GM23338 (cell line): ENCODE data around the gene RBL1. TPM values are rescaled to one million over a fixed set of nuclear protein-coding genes. Genes with fewer than 3 reads are reported as not detected.

Experiments
- ATAC-seq: fragments of 200-7000 bp; cut with Tn5 transposase; 3 replicates; pipeline ENCODE4 v1.9.1; 2020
- DNase-seq: peaks from one replicate; pipeline ENCODE4 v3.0.0-alpha.2; 2015; ENCODE audit warnings: low spot score
- H2AFZ ChIP-seq: fragments of 200-600 bp; sonication (generic); 2 replicates; pipeline ENCODE4 v1.8.0; 2016; ENCODE audit warnings: antibody characterized with exemption, mild to moderate bottlenecking, moderate library complexity
- H3F3A ChIP-seq: fragments of 200-600 bp; sonication (generic); replicated peaks from 2 replicates; pipeline ENCODE4 v1.8.0; 2017; ENCODE audit warnings: antibody characterized with exemption, mixed run types, low read depth
- H3K27ac ChIP-seq: fragments of 200-600 bp; sonication (generic); 2 replicates; pipeline ENCODE4 v1.6.1; 2016; ENCODE audit warnings: low read depth
- H3K27me3 ChIP-seq: fragments of 200-600 bp; sonication (generic); 2 replicates; pipeline ENCODE4 v1.8.0; 2016; ENCODE audit warnings: mild to moderate bottlenecking, mixed run types, moderate library complexity; ENCODE audit not compliant: insufficient read depth
- H3K36me3 ChIP-seq: fragments of 200-600 bp; sonication (generic); 2 replicates; pipeline ENCODE4 v1.8.0; 2016; ENCODE audit warnings: mild to moderate bottlenecking; ENCODE audit not compliant: insufficient read depth
- H3K4me1 ChIP-seq: fragments of 200-600 bp; sonication (generic); 2 replicates; pipeline ENCODE4 v1.8.0; 2016; ENCODE audit warnings: mild to moderate bottlenecking, moderate library complexity; ENCODE audit not compliant: insufficient read depth
- H3K4me2 ChIP-seq: fragments of 200-600 bp; sonication (generic); 2 replicates; pipeline ENCODE4 v1.7.1; 2017; ENCODE audit warnings: mixed run types
- H3K4me3 ChIP-seq: fragments of 200-600 bp; sonication (generic); 2 replicates; pipeline ENCODE4 v1.6.1; 2016; ENCODE audit warnings: mixed run types
- H3K79me2 ChIP-seq: fragments of 200-600 bp; sonication (generic); replicated peaks from 2 replicates; pipeline ENCODE4 v1.8.0; 2017; ENCODE audit warnings: mild to moderate bottlenecking; ENCODE audit not compliant: insufficient read depth
- H3K9me2 ChIP-seq: fragments of 200-600 bp; sonication (generic); 2 replicates; pipeline ENCODE4 v1.8.0; 2017; ENCODE audit not compliant: insufficient read depth
- H4K20me1 ChIP-seq: fragments of 200-600 bp; sonication (generic); replicated peaks from 2 replicates; pipeline ENCODE4 v1.8.0; 2017; ENCODE audit warnings: mild to moderate bottlenecking; ENCODE audit not compliant: insufficient read depth
- H3K27ac Mint-ChIP-seq: 2 replicates; pipeline ENCODE4 v1.8.0; 2020; ENCODE audit warnings: inconsistent platforms, mild to moderate bottlenecking, moderate library complexity, mixed read lengths
- H3K27me3 Mint-ChIP-seq: 3 replicates; pipeline ENCODE4 v1.8.0; 2022; ENCODE audit warnings: low read depth, mild to moderate bottlenecking, moderate library complexity, mixed read lengths, inconsistent platforms; ENCODE audit not compliant: insufficient read depth, poor library complexity
- H3K36me3 Mint-ChIP-seq: 3 replicates; pipeline ENCODE4 v1.8.0; 2021; ENCODE audit warnings: low read depth, mild to moderate bottlenecking, inconsistent platforms, moderate library complexity, mixed read lengths
- H3K4me1 Mint-ChIP-seq: 3 replicates; pipeline ENCODE4 v1.8.0; 2020; ENCODE audit warnings: mild to moderate bottlenecking, inconsistent platforms, mixed read lengths
- H3K4me3 Mint-ChIP-seq: 3 replicates; pipeline ENCODE4 v1.8.0; 2021; ENCODE audit warnings: moderate library complexity, mild to moderate bottlenecking, inconsistent platforms, mixed read lengths
- H3K9me3 Mint-ChIP-seq: 3 replicates; pipeline ENCODE4 v1.8.0; 2020; ENCODE audit warnings: moderate library complexity, mild to moderate bottlenecking, inconsistent platforms, mixed read lengths
- CREB1 ChIP-seq: fragments of 250-450 bp; sonication (Bioruptor Pico); IDR thresholded peaks from 2 replicates; pipeline ENCODE4 v1.5.0; 2020; ENCODE audit warnings: low read depth, mild to moderate bottlenecking, moderate library complexity
- CTCF ChIP-seq, 2 experiments: fragments of 200-600 bp in 1 of 2; sonication (generic) in 1 of 2; conservative IDR thresholded peaks; 2 replicates each; pipeline versions ENCODE4 v1.5.1 to v1.6.1; 2016 to 2017; ENCODE audit warnings: antibody characterized with exemption in 2 of 2, low read depth in 2 of 2, mild to moderate bottlenecking in 2 of 2, moderate library complexity in 1 of 2
- ETS1 ChIP-seq: IDR thresholded peaks from 2 replicates; pipeline ENCODE4 v1.6.1; 2016; ENCODE audit warnings: antibody characterized with exemption
- EZH2 ChIP-seq: fragments of 200-600 bp; sonication (generic); IDR thresholded peaks from one replicate; pipeline ENCODE4 v1.8.0; 2017; ENCODE audit warnings: antibody characterized with exemption, mild to moderate bottlenecking, low read depth; ENCODE audit not compliant: unreplicated experiment
- EZH2phosphoT487 ChIP-seq: fragments of 200-600 bp; sonication (generic); IDR thresholded peaks from one replicate; pipeline ENCODE4 v1.8.1; 2018; ENCODE audit warnings: antibody characterized with exemption; ENCODE audit not compliant: unreplicated experiment
- JUNB ChIP-seq: IDR thresholded peaks from one replicate; pipeline ENCODE4 v1.6.1; 2016; ENCODE audit warnings: antibody characterized with exemption; ENCODE audit not compliant: unreplicated experiment
- NANOG ChIP-seq: IDR thresholded peaks from 2 replicates; pipeline ENCODE4 v1.6.1; 2016; ENCODE audit warnings: antibody characterized with exemption, borderline replicate concordance
- POLR2AphosphoS5 ChIP-seq: IDR thresholded peaks from 2 replicates; pipeline ENCODE4 v1.6.1; 2016; ENCODE audit warnings: antibody characterized with exemption, low read depth
- STAT1 ChIP-seq: IDR thresholded peaks from one replicate; pipeline ENCODE4 v1.6.1; 2016; ENCODE audit warnings: antibody characterized with exemption; ENCODE audit not compliant: unreplicated experiment
- ZNF114 ChIP-seq: fragments of 250-450 bp; sonication (Bioruptor Pico); IDR thresholded peaks from 2 replicates; pipeline ENCODE4 v1.5.0; 2020; ENCODE audit warnings: mild to moderate bottlenecking, moderate library complexity
- ZNF331 ChIP-seq: fragments of 250-450 bp; sonication (Bioruptor Pico); IDR thresholded peaks from 2 replicates; pipeline ENCODE4 v1.5.0; 2020; ENCODE audit warnings: low read depth, mild to moderate bottlenecking, moderate library complexity
- polyA plus RNA-seq: library from polyadenylated mRNA; unstranded; fragments of >200 nt; fragmentation: Nextera tagmentation; extraction: Ambion mirVana; gene quantifications from 2 replicates; pipeline ENCODE4 v1.2.1, GENCODE V29; 2016
- total RNA-seq: library from RNA; depleted of rRNA; stranded (reverse); fragments of >200 nt; shearing (Covaris generic); gene quantifications from 2 replicates; pipeline ENCODE4 v1.2.3, GENCODE V29; 2014
- TF ChIP-seq, protein P1 (sequence below): IDR thresholded peaks from one replicate; pipeline ENCODE4 v1.6.1; 2018; ENCODE audit warnings: antibody characterized with exemption; ENCODE audit not compliant: unreplicated experiment

Gene RBL1
- total and polyA plus RNA-seq, 2 experiments from 2014 or later = 6.4 to 12.6 TPM

GRCh38 chr20:36975099-36975818, 120.5 kb downstream of the RBL1 start (continued):
- TF ChIP-seq, protein P1, sequence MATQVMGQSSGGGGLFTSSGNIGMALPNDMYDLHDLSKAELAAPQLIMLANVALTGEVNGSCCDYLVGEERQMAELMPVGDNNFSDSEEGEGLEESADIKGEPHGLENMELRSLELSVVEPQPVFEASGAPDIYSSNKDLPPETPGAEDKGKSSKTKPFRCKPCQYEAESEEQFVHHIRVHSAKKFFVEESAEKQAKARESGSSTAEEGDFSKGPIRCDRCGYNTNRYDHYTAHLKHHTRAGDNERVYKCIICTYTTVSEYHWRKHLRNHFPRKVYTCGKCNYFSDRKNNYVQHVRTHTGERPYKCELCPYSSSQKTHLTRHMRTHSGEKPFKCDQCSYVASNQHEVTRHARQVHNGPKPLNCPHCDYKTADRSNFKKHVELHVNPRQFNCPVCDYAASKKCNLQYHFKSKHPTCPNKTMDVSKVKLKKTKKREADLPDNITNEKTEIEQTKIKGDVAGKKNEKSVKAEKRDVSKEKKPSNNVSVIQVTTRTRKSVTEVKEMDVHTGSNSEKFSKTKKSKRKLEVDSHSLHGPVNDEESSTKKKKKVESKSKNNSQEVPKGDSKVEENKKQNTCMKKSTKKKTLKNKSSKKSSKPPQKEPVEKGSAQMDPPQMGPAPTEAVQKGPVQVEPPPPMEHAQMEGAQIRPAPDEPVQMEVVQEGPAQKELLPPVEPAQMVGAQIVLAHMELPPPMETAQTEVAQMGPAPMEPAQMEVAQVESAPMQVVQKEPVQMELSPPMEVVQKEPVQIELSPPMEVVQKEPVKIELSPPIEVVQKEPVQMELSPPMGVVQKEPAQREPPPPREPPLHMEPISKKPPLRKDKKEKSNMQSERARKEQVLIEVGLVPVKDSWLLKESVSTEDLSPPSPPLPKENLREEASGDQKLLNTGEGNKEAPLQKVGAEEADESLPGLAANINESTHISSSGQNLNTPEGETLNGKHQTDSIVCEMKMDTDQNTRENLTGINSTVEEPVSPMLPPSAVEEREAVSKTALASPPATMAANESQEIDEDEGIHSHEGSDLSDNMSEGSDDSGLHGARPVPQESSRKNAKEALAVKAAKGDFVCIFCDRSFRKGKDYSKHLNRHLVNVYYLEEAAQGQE = no peak
- TF ChIP-seq STAT1 = no peak
- TF ChIP-seq NANOG = no peak
- TF ChIP-seq POLR2AphosphoS5 = no peak
- TF ChIP-seq ZNF331 = no peak
- TF ChIP-seq JUNB = no peak
- no peak for TF ChIP-seq ETS1

- no peaks in the 10 kb centered on the region for H3F3A ChIP-seq
- no peaks in the 10 kb centered on the region for H4K20me1 ChIP-seq
- H3K4me1 Mint-ChIP-seq = no peaks in the 10 kb centered on the region
- H3K27ac ChIP-seq = no peak overlapping the region
- peaks cover 8% of the 10 kb centered on the region; the same call in 2 of the 3 replicates for H3K9me3 Mint-ChIP-seq
- H3K4me2 ChIP-seq = no peak overlapping the region
- ATAC-seq = no peak
- H3K27me3 Mint-ChIP-seq = peaks cover 1% of the 10 kb centered on the region
- H3K4me3 Mint-ChIP-seq = no peak overlapping the region
- H2AFZ ChIP-seq = no peak overlapping the region
- H3K4me1 ChIP-seq = no peaks in the 10 kb centered on the region
- H3K36me3 ChIP-seq = no peaks in the 10 kb centered on the region
- no peaks in the 10 kb centered on the region for H3K79me2 ChIP-seq
- H3K36me3 Mint-ChIP-seq = peaks cover 3% of the 10 kb centered on the region
- no peak overlapping the region for H3K4me3 ChIP-seq
- no peaks in the 10 kb centered on the region for H3K9me2 ChIP-seq
- no peak for DNase-seq
- no peaks in the 10 kb centered on the region for H3K27me3 ChIP-seq
- H3K27ac Mint-ChIP-seq = no peak overlapping the region
- TF ChIP-seq CTCF (conservative IDR thresholded peaks at IDR 0.05; ENCODE audit: low read depth in 2 of 2) = no peak
- TF ChIP-seq ZNF331 = no peak
- TF ChIP-seq EZH2phosphoT487 = no peak
- no peak for TF ChIP-seq NANOG
- TF ChIP-seq, protein P1 = no peak
- no peak for TF ChIP-seq POLR2AphosphoS5
- TF ChIP-seq ETS1 = no peak
- TF ChIP-seq CREB1 (CRISPR knock-in tag) = no peak
- no peak for TF ChIP-seq EZH2
- TF ChIP-seq STAT1 = no peak
- no peak for TF ChIP-seq ZNF114 (CRISPR knock-in tag)
- no peak for TF ChIP-seq JUNB
These were observed 121.1 kb downstream of the RBL1 start for GRCh38 chr20:36974660-36975059.
